ENCODE data around the gene PAQR7. TPM values are rescaled to one million over a fixed set of nuclear protein-coding genes. Genes with fewer than 3 reads are reported as not detected.

Gene PAQR7
- total RNA-seq, 1 donor from 2014 or later: 11.9 TPM

- no peaks in the 10 kb centered on the region for H3K36me3 ChIP-seq (ENCODE audit: control insufficient read depth, insufficient read depth, low read length)
- no peak for TF ChIP-seq CTCF (IDR thresholded peaks at IDR 0.05; ENCODE audit: insufficient read depth, low read length, poor library complexity, severe bottlenecking)
- H3K4me3 ChIP-seq (ENCODE audit: low read depth, low read length): no peak overlapping the region
- H3K27me3 ChIP-seq (ENCODE audit: control insufficient read depth, insufficient read depth, low read length): no peaks in the 10 kb centered on the region
- no peak for DNase-seq (ENCODE audit: low read depth)
Measured at GRCh38 chr1:25816112-25816718, 59.3 kb downstream of the PAQR7 start.

- H3K36me3 ChIP-seq (ENCODE audit: control insufficient read depth, insufficient read depth, low read length): no peaks in the 10 kb centered on the region
- H3K4me3 ChIP-seq (ENCODE audit: low read depth, low read length): no peak overlapping the region
- H3K27me3 ChIP-seq (ENCODE audit: control insufficient read depth, insufficient read depth, low read length): no peaks in the 10 kb centered on the region
- DNase-seq (ENCODE audit: low read depth): no peak
- TF ChIP-seq CTCF (IDR thresholded peaks at IDR 0.05; ENCODE audit: insufficient read depth, low read length, poor library complexity, severe bottlenecking): no peak
Measured at GRCh38 chr1:25815208-25816111, 60.0 kb downstream of the PAQR7 start.

- Histone ChIP-seq H3K4me3 (ENCODE audit: low read depth, low read length) (no peak overlapping the region), H3K27me3 (ENCODE audit: control insufficient read depth, insufficient read depth, low read length) (no peaks in the 10 kb centered on the region), H3K36me3 (ENCODE audit: control insufficient read depth, insufficient read depth, low read length) (no peaks in the 10 kb centered on the region)
- TF ChIP-seq CTCF (IDR thresholded peaks at IDR 0.05; ENCODE audit: insufficient read depth, low read length, poor library complexity, severe bottlenecking): no peak
- no peak for DNase-seq (ENCODE audit: low read depth)
Measured at GRCh38 chr1:25814549-25815087, 60.9 kb downstream of the PAQR7 start.

- TF ChIP-seq CTCF (IDR thresholded peaks at IDR 0.05; ENCODE audit: insufficient read depth, low read length, poor library complexity, severe bottlenecking): no peak
- Histone ChIP-seq H3K27me3 (ENCODE audit: control insufficient read depth, insufficient read depth, low read length) (no peaks in the 10 kb centered on the region), H3K36me3 (ENCODE audit: control insufficient read depth, insufficient read depth, low read length) (no peaks in the 10 kb centered on the region), H3K4me3 (ENCODE audit: low read depth, low read length) (no peak overlapping the region)
- DNase-seq (ENCODE audit: low read depth): no peak
Measured at GRCh38 chr1:25813734-25814471, 61.6 kb downstream of the PAQR7 start.

- TF ChIP-seq CTCF (IDR thresholded peaks at IDR 0.05; ENCODE audit: insufficient read depth, low read length, poor library complexity, severe bottlenecking): no peak
- H3K27me3 ChIP-seq (ENCODE audit: control insufficient read depth, insufficient read depth, low read length): no peaks in the 10 kb centered on the region
- no peaks in the 10 kb centered on the region for H3K36me3 ChIP-seq (ENCODE audit: control insufficient read depth, insufficient read depth, low read length)
- H3K4me3 ChIP-seq (ENCODE audit: low read depth, low read length): no peak overlapping the region
- DNase-seq (ENCODE audit: low read depth): no peak
Measured at GRCh38 chr1:25813071-25813733, 62.3 kb downstream of the PAQR7 start.
